Kidney glomerular epithelial cell (primary cell): ENCODE results near the gene PHF14.
A peak's percentile ranks its signal among the peaks of the same experiment; 100 is the strongest.

Experiments
- DNase-seq: peaks from one replicate; lab custom pipeline; 2025; lab: John Stamatoyannopoulos, UW

Gene PHF14

GRCh38 chr7:11172835-11173234 is 199.2 kb downstream of the PHF14 start:
- DNase-seq, result no peak

- no peak for DNase-seq
Measured at GRCh38 chr7:11175371-11175770, 201.7 kb downstream of the PHF14 start.

GRCh38 chr7:11175887-11176286 is 202.2 kb downstream of the PHF14 start:
- DNase-seq, result no peak

GRCh38 chr7:11176985-11177555 is 203.4 kb downstream of the PHF14 start:
- no peak for DNase-seq

GRCh38 chr7:11177793-11178192 is 204.1 kb downstream of the PHF14 start:
- DNase-seq, result peak; percentile 25

- no peak for DNase-seq
Measured at GRCh38 chr7:11181590-11181989, 207.9 kb downstream of the PHF14 start.

- no peak for DNase-seq
Measured at GRCh38 chr7:11182736-11183135, 209.1 kb downstream of the PHF14 start.

- DNase-seq, result no peak
Measured at GRCh38 chr7:11185179-11185815, 211.6 kb downstream of the PHF14 start.

GRCh38 chr7:11188529-11189310 is 215.0 kb downstream of the PHF14 start:
- no peak for DNase-seq

- DNase-seq, result no peak
Measured at GRCh38 chr7:11191081-11191480, 217.4 kb downstream of the PHF14 start.

- no peak for DNase-seq
Measured at GRCh38 chr7:11191574-11192220, 218.0 kb downstream of the PHF14 start.

GRCh38 chr7:11192506-11192905 is 218.8 kb downstream of the PHF14 start:
- DNase-seq, result no peak

GRCh38 chr7:11193131-11193867 is 219.6 kb downstream of the PHF14 start:
- DNase-seq, result no peak

- no peak for DNase-seq
Measured at GRCh38 chr7:11193888-11194287, 220.2 kb downstream of the PHF14 start.

- no peak for DNase-seq
Measured at GRCh38 chr7:11194492-11194891, 220.8 kb downstream of the PHF14 start.

- no peak for DNase-seq
Measured at GRCh38 chr7:11195502-11195901, 221.8 kb downstream of the PHF14 start.

- no peak for DNase-seq
Measured at GRCh38 chr7:11196143-11196542, 222.5 kb downstream of the PHF14 start.

- no peak for DNase-seq
Measured at GRCh38 chr7:11203224-11203623, 229.6 kb downstream of the PHF14 start.

- no peak for DNase-seq
Measured at GRCh38 chr7:11203683-11204082, 230.0 kb downstream of the PHF14 start.

GRCh38 chr7:11206177-11206899 is 232.7 kb downstream of the PHF14 start:
- DNase-seq, result no peak

GRCh38 chr7:11207565-11207964 is 233.9 kb downstream of the PHF14 start:
- no peak for DNase-seq
